HL-60 (cell line): ENCODE results near the gene FGFR1OP2.

ENCODE experiments used
- DNase-seq, 2 experiments: peaks; one replicate each; pipeline ENCODE4 v3.0.0-alpha.2; 2010 to 2020; ENCODE audit warnings: low read depth in 1 of 2, low spot score in 1 of 2
- H3K27ac ChIP-seq: fragments of 250-450 bp; sonication (Bioruptor Pico); replicated peaks from 2 replicates; pipeline ENCODE4 v1.5.1; 2020; ENCODE audit warnings: mild to moderate bottlenecking, moderate library complexity
- H3K27me3 ChIP-seq: fragments of 250-450 bp; sonication (Bioruptor Pico); 2 replicates; pipeline ENCODE4 v1.5.1; 2021; ENCODE audit warnings: mild to moderate bottlenecking, moderate library complexity; ENCODE audit not compliant: insufficient read depth, poor library complexity, severe bottlenecking
- H3K4me3 ChIP-seq: replicated peaks from 2 replicates; pipeline ENCODE4 v1.5.1; 2011; ENCODE audit warnings: mild to moderate bottlenecking, control low read depth, low read length; ENCODE audit not compliant: insufficient read depth
- GABPA ChIP-seq: IDR thresholded peaks from 2 replicates; pipeline ENCODE4 v1.6.1; 2012; ENCODE audit warnings: low read depth
- POLR2AphosphoS5 ChIP-seq: IDR thresholded peaks from 2 replicates; pipeline ENCODE4 v1.6.1; 2012; ENCODE audit warnings: low read depth
- SPI1 ChIP-seq: IDR thresholded peaks from 2 replicates; pipeline ENCODE4 v1.6.1; 2012; ENCODE audit warnings: low read depth, mild to moderate bottlenecking, borderline replicate concordance
- TF ChIP-seq, protein P1 (sequence below): IDR thresholded peaks from 2 replicates; pipeline ENCODE4 v1.6.1; 2012; ENCODE audit warnings: low read depth; ENCODE audit not compliant: insufficient replicate concordance
- TF ChIP-seq, protein P2 (sequence below): IDR thresholded peaks from one replicate; pipeline ENCODE4 v1.5.1; 2011; ENCODE audit warnings: low read length, control low read depth, inconsistent platforms; ENCODE audit not compliant: insufficient read depth

The FGFR1OP2 gene

DNA sequence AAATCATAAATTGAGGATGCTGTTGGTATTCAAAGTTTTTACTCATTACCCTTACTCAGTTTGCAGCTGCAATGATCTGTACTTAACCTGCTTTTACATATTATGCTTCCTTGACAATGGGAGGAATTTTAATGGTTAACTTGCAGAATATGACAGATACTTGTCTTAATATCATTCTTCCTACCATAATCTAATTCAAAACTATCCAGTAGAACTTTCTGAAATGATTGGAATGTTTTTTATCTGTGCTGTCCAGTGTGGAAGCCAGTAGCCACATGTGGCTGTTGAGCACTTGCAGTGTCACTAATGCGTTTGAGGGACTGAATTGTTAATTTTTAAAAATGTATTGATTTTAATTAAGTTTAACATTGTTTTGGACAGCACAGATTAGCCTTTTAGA lies 23.5 kb downstream of the FGFR1OP2 start:
- no peaks in the 10 kb centered on the region for H3K27me3 ChIP-seq
- no peak for DNase-seq
- no peak overlapping the region for H3K4me3 ChIP-seq
- no peak overlapping the region for H3K27ac ChIP-seq
- TF ChIP-seq GABPA = no peak
- no peak for TF ChIP-seq SPI1
- TF ChIP-seq, protein P1, sequence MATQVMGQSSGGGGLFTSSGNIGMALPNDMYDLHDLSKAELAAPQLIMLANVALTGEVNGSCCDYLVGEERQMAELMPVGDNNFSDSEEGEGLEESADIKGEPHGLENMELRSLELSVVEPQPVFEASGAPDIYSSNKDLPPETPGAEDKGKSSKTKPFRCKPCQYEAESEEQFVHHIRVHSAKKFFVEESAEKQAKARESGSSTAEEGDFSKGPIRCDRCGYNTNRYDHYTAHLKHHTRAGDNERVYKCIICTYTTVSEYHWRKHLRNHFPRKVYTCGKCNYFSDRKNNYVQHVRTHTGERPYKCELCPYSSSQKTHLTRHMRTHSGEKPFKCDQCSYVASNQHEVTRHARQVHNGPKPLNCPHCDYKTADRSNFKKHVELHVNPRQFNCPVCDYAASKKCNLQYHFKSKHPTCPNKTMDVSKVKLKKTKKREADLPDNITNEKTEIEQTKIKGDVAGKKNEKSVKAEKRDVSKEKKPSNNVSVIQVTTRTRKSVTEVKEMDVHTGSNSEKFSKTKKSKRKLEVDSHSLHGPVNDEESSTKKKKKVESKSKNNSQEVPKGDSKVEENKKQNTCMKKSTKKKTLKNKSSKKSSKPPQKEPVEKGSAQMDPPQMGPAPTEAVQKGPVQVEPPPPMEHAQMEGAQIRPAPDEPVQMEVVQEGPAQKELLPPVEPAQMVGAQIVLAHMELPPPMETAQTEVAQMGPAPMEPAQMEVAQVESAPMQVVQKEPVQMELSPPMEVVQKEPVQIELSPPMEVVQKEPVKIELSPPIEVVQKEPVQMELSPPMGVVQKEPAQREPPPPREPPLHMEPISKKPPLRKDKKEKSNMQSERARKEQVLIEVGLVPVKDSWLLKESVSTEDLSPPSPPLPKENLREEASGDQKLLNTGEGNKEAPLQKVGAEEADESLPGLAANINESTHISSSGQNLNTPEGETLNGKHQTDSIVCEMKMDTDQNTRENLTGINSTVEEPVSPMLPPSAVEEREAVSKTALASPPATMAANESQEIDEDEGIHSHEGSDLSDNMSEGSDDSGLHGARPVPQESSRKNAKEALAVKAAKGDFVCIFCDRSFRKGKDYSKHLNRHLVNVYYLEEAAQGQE = no peak
- no peak for TF ChIP-seq POLR2AphosphoS5
- TF ChIP-seq, protein P2, sequence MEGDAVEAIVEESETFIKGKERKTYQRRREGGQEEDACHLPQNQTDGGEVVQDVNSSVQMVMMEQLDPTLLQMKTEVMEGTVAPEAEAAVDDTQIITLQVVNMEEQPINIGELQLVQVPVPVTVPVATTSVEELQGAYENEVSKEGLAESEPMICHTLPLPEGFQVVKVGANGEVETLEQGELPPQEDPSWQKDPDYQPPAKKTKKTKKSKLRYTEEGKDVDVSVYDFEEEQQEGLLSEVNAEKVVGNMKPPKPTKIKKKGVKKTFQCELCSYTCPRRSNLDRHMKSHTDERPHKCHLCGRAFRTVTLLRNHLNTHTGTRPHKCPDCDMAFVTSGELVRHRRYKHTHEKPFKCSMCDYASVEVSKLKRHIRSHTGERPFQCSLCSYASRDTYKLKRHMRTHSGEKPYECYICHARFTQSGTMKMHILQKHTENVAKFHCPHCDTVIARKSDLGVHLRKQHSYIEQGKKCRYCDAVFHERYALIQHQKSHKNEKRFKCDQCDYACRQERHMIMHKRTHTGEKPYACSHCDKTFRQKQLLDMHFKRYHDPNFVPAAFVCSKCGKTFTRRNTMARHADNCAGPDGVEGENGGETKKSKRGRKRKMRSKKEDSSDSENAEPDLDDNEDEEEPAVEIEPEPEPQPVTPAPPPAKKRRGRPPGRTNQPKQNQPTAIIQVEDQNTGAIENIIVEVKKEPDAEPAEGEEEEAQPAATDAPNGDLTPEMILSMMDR = no peak

DNA sequence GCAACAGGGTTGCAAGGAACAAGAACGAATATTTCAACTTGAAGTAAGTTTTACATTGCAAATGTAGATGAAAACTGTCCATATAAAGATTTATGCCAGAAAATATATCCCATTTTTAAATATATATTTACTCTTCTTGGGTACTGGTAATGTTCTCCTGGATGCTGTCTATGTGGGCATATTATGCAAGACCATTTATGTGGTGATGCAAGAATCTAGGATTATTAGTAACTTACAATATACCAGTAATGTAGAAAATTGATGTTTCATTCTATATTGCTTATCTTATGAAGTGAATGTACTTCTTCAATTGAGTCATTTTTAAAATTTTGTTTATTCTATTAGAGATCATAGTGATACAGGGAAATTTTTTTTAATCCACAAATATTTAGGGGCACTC lies 25.1 kb downstream of the FGFR1OP2 start:
- no peak for DNase-seq
- Histone ChIP-seq H3K4me3 (no peak overlapping the region), H3K27ac (no peak overlapping the region), H3K27me3 (no peaks in the 10 kb centered on the region)
- TF ChIP-seq, protein P1 = no peak
- TF ChIP-seq GABPA = no peak
- no peak for TF ChIP-seq POLR2AphosphoS5
- no peak for TF ChIP-seq SPI1
- TF ChIP-seq, protein P2 = no peak

DNA sequence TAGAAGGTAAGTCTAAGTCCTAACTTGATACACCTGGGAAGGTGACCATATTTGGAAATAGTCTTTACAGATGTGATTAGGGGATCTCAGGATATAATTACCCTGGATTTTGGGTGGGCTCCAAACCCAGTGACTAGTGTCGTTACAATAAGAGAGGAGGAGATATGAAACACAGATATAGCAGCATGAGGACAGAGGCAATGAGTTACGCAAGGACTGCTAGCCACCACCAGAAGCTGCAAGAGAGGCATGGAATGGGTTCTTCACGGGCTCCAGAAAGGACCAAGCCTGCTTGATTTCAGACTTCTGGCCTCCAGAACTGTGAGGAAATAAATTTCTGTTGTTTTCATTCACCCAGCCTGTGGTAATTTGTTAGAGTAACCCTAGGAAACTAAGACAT lies 28.6 kb downstream of the FGFR1OP2 start:
- Histone ChIP-seq H3K4me3 (no peak overlapping the region), H3K27me3 (no peaks in the 10 kb centered on the region), H3K27ac (no peak overlapping the region)
- DNase-seq = no peak
- TF ChIP-seq SPI1 (no peak), GABPA (no peak), POLR2AphosphoS5 (no peak)
- TF ChIP-seq, protein P1 = no peak
- TF ChIP-seq, protein P2 = no peak
